ENCODE data around the gene MYO3B.

The MYO3B gene, protein sequence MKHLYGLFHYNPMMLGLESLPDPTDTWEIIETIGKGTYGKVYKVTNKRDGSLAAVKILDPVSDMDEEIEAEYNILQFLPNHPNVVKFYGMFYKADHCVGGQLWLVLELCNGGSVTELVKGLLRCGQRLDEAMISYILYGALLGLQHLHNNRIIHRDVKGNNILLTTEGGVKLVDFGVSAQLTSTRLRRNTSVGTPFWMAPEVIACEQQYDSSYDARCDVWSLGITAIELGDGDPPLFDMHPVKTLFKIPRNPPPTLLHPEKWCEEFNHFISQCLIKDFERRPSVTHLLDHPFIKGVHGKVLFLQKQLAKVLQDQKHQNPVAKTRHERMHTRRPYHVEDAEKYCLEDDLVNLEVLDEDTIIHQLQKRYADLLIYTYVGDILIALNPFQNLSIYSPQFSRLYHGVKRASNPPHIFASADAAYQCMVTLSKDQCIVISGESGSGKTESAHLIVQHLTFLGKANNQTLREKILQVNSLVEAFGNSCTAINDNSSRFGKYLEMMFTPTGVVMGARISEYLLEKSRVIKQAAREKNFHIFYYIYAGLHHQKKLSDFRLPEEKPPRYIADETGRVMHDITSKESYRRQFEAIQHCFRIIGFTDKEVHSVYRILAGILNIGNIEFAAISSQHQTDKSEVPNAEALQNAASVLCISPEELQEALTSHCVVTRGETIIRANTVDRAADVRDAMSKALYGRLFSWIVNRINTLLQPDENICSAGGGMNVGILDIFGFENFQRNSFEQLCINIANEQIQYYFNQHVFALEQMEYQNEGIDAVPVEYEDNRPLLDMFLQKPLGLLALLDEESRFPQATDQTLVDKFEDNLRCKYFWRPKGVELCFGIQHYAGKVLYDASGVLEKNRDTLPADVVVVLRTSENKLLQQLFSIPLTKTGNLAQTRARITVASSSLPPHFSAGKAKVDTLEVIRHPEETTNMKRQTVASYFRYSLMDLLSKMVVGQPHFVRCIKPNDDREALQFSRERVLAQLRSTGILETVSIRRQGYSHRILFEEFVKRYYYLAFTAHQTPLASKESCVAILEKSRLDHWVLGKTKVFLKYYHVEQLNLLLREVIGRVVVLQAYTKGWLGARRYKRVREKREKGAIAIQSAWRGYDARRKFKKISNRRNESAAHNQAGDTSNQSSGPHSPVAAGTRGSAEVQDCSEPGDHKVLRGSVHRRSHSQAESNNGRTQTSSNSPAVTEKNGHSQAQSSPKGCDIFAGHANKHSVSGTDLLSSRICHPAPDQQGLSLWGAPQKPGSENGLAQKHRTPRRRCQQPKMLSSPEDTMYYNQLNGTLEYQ (N-terminal part only)

DNA sequence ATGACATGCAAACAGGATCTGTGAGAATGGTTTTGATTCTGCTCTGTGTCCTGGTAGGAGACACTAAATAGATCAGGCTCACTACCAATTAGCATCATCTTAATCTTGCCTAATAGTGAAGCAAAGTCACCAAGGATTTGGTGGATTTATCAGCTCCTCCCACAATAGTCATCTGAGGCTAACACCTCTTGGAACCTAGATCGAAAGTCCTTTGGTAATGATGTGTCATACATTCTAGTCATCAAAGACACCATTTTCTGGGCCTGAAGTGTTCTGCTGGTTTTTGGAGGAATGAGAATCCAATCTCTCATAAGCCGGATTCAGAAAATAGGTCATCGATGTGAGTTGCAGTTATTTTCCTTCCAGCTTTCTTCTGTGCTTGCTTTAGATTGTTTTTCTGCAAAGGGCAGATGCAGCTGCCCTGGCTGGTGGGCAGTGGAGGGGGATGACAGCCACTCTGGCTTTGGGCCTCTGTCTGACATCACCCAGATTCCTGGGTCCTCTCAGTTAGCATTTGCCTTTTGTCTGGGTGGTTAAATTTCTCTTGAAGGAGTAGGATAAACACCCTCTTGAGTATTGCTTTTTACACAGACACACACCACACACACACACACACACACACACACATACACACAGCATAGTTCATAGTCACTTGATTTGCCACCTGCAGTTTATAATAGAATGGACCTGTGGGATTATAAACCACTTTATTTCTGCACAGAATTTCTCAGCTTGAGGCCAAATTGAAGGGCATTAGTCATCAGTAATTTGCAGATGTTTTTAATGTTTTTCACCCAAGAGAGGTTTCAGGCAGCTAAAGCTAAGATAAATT, at the start of gene MYO3B:
TSS of gene MYO3B (plus strand) at position 198 of the 832 bp plus-strand sequence. CDS start at position 339, 141 bp downstream.
- DNase-seq, result peak; percentile 84

DNA sequence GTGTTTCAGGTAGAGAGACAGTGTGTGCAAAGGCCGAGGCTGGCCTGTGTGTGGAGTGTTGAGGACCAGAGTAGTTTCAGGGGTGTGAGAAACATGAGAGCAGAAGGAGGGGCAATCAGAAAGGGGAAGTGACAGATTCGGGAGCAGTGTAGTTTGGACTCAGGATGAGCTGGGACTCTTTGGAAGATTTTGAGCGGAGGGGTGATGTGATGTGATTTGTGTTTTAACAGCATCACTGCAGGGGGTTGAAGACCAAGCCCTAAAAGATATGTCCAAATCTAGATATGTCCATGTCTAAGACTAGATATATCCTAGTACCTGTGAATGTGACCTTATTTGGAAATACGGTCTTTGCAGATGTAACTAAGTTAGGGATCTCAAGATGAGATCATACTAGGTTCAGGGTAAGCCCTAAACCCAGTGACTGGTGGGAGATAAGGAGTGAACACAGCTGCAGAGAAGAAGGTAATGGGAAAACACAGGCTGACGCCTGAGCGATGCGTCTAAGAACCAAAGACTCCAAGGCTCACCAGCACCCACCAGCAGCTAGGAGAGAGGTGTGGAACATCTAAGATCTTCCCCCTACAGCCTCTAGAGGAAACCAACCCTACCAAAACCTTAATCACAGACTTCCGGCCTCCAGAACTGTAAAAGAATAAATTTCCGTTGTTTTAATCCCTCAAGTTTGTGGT, 38.5 kb upstream of the MYO3B start:
- no peak for DNase-seq

DNA sequence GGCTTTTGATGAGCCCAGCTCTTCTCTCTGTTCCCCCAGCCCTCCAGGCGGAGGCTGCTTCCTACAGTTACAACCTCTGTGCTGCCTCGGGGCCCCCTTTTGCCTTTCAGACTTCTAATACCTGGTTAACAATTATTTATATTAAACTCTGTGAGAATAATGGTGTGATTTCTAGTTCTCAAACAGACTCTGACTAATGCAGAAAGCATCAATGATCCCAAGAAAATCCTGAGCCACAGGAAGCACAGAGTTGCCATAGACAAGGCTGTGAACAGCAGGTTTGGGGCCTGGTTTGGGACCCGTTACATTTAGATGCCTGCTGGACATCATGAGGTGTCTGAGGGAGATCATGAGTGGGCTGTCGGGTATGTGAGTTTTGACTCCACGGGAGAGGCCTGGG, 37.4 kb upstream of the MYO3B start:
- no peak for DNase-seq

DNA sequence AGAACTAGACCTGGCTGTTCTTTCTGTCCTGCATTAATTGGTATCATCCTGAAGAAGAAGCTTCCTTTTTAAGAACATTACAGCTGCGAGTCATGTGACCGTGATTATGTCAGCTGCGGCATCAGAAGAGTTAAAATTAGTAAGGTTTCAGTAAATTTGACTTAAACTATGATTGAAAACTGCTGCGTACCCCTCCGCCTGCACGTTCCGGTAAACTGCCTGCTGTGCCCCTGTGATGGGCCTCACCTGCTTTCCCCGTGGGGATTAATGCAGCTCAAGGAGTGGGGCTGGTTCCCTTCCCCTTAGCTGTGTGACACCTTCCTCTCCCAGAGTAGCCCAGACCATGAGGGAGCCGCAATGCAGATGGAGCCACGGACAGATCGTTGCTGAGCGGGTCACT, 36.1 kb upstream of the MYO3B start:
- no peak for DNase-seq

DNA sequence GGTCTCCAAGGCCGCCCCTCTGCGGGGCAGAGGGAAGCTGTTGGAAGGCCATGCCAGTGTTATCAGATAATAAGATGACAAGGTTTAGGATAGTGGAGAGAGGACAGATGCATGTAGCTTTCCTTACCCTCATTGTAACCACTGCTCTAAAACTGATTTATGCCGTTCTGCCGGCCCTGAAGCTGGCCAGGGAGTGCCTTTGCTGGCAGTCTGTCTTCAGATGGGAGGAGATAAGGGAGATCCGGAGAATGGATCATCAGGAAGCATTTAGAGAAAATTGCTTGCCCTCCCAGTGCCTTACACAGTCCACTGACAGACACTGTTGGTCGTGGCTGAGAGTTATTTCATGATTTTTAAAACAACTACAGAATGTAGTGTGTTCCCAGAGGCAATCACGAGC, 35.4 kb upstream of the MYO3B start:
- DNase-seq, result no peak

DNA sequence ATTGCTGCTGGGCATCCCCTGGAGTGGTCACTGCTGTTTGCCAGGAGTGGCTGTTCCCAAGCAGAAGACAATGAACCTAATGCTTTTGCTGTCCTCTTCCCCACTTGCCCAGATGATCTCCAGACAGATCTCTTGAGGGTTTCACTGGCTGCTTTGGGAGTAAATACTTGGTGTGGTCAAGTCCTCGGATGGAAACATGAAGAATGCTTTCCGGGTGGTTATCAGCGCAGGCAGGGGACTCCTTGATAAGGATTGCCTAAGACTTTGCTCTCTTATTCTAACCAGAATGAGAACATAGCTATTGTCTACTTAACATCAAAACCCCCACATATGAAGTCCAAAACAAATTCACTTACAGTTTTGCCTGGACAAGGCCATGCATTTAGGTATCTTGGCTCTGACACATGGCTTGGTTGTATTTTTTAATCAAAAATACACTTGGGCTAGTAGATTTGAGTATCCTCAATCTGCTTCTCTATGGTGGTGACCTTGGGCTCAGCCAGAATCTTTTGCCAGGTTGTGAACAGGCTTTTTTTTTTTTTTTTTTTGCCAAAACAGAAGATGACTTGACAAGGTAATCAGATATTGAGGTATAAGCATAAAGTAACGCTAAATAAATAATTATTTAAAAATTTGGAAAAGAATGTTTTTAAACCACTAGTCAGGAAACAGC, 34.8 kb upstream of the MYO3B start:
- no peak for DNase-seq

DNA sequence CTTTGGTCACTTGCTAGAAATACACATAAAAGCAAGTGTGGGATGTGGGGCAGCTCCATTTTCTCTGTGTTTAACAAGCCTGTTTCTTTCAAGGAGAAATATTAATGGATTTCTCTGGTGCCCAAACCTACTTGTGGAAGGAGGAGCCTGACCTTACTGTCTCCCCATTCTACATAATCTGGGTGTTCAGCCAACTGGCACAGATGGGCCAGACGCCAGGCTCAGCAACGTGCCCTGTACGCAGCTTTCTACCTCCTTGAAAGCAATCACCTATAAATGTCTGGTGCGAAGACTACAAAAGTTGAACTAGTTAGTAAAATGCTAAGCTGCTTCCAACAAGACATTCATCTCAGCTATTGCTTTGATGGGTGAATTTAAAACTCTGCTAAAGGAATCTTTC, 33.2 kb upstream of the MYO3B start:
- no peak for DNase-seq

DNA sequence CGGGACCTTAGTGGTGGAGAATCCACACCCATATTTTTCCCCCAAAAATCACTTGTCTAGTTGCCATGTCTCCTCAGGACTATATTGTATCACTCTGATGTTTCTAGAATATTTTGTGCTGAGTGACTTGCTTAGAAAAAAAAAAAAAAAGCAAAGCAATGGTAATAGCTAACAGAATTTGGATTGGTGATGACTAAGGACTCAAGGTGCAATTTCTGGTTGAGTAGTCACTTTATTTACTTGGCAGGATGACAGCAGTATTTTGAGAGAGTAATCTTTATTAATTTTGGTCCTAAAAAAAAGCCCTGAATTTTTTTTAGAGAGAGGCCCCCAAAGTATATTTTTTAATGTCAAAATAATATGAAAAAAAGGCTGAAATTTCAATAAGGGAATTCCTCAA, 32.8 kb upstream of the MYO3B start:
- no peak for DNase-seq

DNA sequence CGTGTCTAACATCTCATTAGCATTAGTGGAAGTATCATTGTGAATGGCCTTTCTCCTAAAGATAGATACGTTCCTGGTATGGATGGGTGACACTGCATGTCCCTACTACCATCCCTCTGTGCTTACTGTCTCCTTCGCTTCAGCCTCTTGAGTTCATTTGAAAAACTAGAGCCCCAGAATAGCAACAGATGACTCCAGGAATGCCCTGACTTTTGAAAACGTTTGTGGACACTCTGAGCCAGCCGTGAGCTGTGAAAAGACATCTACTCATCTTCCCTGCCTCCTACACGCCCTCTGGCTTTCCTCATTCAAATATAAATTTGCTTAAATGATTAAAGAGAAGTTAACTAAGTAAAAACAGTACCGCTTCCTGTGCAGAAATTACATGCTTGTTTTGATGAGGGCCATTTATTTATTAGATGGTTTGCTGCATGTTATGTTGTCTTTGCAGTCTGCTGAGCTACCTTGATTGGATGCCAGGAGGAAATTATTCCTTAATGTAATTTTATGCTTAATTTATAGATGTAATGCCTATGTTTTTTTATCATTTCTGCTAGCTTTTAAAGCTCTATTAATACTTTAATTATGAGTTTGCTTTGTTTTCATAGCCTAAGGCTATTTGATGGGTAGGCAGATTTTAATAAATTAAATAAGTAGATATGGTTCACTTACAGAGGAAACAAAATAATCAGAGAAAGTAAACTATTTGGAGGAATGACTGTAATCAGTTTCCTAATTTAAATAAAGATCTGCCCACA, 32.1 kb upstream of the MYO3B start:
- no peak for DNase-seq

DNA sequence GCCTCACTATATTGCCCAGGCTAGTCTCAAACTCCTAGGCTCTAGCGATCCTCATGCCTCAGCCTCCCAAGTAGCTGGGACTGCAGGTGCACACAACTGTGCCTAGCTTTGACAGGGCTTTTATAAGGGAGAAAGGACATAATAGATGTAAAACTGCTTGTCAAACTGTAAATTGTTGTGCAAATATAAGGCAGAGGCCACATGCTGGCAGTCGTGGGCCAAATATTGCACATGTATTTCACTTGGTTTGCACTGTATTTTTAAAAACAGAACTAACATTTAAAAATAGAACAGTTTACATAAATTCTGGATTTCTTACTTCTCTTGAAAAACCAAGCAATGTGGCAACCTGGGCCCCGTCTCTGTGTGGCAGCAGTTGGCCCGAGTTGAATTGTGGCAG, 31.2 kb upstream of the MYO3B start:
- no peak for DNase-seq

DNA sequence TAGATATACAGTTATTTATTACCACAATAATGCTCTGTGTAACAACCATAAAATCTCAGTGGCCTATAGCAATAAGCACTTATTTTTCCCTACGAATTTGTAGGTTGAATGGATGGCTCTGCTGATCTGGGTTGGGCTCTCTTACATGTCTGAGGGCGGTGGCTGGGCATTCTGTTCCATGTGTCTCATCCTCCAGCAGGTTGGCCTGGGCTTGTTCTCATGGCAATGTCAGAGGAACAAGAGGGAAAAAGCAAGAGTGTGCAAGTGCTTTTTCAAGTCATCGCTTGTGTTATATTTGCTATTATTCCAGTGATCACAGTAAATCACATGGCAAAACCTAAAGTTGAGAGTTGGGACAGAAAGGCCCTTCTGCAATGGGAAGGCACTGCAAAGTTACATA, 30.4 kb upstream of the MYO3B start:
- DNase-seq, result no peak

DNA sequence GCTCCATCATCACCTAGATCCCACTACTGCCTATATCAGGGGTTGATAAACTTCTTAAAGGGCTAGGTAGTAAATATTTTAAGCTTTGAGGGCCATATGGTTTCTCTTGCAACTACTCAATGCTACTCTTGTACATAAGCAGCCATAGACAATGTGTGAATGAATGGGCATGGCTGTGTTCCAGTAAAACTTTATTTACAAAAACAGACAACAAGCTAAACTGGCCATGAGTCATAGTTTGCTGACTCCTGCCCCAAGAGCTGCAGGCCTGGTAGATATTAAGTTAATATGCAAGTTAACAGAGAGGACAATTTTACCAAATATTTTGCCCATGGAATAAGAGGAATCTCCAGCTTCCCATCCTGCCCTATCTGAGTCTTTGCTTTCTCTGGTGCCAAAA, 29.8 kb upstream of the MYO3B start:
- DNase-seq, result peak; percentile 54

DNA sequence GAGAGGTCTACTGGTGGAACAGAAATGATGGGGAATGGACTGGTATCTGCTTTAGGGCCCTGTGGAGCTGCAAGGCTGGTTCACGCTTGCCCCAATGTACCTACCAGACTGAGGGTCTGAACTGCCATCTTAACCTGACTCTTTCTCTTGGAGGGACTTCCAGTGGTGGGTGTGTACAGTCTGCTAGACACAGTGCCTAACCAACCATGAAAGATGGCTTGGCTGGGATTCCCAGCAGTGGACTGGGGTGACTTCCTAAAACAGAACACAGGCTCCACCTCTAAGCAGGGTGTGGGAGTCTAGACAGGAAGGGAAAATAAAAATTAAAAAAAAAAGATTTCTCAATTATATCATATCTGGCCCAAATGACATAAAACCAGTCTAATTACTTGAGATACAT, 25.5 kb upstream of the MYO3B start:
- DNase-seq, result no peak

DNA sequence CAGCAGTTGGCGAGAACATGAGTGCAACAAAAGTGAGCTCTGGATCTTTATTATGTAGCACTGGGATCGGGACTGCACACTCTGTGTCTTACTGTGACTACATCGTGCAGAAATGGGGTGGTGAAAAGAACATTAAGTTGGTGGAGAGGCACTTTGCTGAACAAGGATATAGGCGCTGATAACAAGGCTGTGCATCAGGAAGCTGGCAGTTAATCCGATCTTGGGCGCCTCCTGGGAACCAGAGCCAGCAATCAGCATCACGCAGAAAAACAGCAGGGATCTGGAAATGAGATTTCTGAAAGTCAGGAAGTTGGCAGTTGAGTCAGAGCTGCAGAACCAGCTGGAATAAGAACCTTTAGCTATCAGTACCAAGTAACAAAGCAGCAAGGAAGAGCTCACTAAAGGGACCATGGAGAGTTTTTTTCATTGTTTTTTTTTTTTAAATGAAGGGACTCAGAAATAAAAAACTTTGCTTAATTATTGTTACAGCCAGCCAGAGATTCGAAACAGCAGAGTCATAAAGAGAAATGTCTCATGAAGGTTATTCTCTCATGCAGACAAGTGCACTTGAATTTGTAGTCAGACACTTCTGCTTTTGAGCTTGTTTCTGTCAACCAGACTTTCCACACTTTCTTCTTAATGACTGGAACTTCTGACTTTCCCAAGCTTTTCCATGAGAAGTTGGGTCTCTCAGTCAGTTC, 22.8 kb upstream of the MYO3B start:
- DNase-seq, result peak; percentile 64

DNA sequence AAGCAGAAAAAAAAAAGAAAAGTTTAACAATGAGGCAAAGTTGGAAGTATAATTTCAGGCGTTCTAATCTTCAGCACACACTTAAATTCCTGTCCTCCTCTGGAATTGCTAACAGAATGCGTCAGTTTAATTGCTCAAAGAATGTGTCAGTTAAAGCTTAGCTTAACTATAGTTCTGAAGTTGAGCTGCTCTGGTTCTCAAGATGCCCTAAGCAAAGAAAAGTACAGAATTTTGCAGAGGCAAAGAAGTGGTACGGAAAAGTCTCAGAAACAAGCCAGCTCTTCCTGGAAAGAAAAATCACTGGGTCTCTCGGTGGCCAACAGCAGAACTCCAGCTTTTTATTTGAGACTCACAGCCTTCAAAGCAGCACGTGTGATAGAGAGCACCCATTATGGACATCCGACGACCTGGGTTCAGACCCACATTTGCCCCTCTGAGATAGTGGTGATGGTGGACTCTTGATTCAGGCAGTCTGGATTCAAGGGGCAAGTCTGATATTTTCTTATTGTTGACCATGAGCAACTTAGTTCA, 22.2 kb upstream of the MYO3B start:
- peak; percentile 42 for DNase-seq

DNA sequence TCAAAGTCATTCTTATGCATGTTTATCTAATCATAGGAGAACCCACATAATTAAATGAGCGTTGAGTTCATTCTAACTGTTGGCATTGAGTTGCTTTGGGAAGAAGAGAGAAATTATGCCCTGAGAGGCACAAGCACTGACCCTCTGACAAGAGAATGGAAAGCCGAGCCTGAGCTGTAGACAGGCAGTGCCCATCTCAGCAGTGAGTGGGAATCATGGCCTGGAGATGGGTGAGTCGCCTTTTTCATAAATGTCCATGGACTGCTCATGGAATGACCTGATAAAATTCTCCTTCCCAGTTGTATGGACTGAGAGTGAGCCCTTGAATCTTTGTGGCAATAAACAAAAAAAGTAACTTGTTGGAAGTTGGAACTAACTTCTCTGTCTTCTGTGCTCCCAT, 21.4 kb upstream of the MYO3B start:
- peak; percentile 56 for DNase-seq

DNA sequence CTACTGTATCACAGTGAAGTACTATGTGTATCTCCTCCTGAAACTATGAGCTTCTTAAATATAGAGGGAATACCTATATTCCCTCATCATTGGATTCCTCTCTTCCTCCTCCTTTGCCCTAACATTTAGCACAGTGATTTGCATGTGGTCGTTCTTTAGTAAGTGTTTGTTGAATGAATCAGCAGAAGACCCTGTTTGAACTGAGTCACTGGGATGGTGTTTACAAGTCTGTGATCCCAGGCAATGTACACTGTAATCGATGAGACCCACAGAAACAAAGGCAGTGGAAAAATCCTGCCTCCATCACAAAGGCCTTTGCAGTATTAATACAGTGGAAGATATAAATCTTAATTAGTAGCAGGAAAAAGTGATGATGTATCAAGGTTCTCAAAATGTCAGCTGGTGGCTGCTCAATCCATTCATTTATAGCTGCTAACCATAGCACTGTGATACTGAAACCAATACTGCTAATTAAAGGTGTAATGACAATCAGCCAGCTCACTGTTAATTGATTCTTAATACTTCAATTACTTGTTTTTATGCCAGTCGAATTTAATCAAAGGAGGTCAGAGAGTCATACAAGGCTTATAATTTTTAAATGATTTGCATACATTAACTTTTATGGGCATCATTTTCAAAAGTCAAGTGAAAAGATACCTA, 20.8 kb upstream of the MYO3B start:
- DNase-seq, result peak; percentile 92

DNA sequence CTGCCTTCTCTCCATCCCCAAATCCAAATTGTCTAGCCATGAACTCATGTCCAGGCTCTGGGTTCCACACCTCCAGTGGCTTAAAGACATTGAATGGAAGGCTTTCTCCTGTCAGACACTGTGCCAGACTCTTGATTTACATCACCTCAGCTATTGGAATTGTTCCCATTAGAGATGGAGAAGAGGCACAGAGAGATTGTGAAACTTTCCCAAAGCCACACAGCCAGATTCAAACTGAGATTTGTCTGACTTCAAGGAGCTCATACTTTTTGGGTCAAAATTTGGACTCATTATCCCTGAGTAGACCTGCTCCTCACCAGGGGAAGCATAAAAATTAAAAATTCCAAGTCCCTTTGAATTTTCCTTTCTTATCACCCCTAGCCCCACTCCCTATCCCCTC, 18.9 kb upstream of the MYO3B start:
- DNase-seq, result no peak

All from DMS53 (cell line).